Measurements from ENCODE around the gene CDC42EP4.

DNA sequence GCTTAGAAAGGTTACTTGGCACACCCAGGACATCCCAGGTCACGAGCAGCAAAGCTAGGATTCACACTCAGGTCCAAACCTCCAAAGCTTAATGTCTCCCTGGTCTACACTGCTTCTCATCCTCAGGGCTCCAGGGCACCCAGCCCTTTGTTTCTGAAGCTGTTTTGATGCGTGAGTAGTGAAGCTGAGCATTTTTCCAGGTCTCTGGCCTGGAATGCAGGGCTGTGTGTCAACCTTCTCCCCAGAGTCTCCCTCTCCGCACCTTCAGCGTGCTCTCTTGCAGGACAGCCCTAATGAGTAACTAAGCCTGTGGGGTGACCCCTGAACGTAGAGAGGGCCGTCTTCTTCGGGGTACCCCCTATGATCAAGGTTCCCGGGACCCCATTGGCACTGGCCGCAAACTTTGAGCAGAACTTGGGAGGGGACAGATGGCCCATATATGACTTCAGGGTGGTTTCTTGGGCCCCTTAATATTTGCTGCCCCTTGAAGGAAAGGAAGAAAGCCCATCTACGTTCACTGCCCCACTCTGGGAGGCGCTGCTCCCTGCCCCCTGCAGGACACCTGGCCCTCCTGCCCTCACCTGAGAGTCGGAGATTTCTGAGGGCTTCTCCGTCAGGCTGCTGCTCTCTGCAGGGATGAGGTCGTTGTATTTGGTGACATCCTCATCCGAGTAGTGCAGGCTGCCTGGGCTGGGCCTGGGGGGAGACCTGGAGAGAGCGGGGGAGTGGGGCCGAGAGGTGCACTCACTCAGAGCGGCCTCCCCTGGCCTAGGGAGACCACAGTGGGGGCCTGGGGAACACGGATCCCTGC, 36.4 kb upstream of the CDC42EP4 start:
- TF ChIP-seq CTCF (IDR thresholded peaks at IDR 0.05 in 8 of 11, conservative IDR thresholded peaks at IDR 0.05 in 3 of 11): no peak
- no peak for TF ChIP-seq POLR2AphosphoS5 (IDR thresholded peaks at IDR 0.05)
- no peak for TF ChIP-seq POLR2A (IDR thresholded peaks at IDR 0.05)
